T-helper 2 cell treated with Interferon-gamma antibody and Interleukin-4, amounts not matched to agents 100 ng/mL and 5 ng/mL, for 36 hours (primary cell): ENCODE measurements around the gene LINC01488. TPM values are rescaled to one million over a fixed set of nuclear protein-coding genes. Genes with fewer than 3 reads are reported as not detected.

Experiments
- intact Hi-C: fragments of 100-400 bp; cut with micrococcal nuclease; formaldehyde crosslinking; loops from one replicate; pipeline ENCODE4 v1.15.1; 2023
- total RNA-seq: library from RNA; stranded (reverse); gene quantifications from 2 replicates; pipeline ENCODE4 v1.2.3, GENCODE V29; 2022

The LINC01488 gene
- total RNA-seq, 1 donor from 2014 or later, result not detected

- intact Hi-C loops, result no loop called here
Measured at GRCh38 chr11:69463181-69463994, 18.1 kb upstream of the LINC01488 start.

- intact Hi-C loops, result no loop called here
Measured at GRCh38 chr11:69463995-69464960, 17.2 kb upstream of the LINC01488 start.

DNA sequence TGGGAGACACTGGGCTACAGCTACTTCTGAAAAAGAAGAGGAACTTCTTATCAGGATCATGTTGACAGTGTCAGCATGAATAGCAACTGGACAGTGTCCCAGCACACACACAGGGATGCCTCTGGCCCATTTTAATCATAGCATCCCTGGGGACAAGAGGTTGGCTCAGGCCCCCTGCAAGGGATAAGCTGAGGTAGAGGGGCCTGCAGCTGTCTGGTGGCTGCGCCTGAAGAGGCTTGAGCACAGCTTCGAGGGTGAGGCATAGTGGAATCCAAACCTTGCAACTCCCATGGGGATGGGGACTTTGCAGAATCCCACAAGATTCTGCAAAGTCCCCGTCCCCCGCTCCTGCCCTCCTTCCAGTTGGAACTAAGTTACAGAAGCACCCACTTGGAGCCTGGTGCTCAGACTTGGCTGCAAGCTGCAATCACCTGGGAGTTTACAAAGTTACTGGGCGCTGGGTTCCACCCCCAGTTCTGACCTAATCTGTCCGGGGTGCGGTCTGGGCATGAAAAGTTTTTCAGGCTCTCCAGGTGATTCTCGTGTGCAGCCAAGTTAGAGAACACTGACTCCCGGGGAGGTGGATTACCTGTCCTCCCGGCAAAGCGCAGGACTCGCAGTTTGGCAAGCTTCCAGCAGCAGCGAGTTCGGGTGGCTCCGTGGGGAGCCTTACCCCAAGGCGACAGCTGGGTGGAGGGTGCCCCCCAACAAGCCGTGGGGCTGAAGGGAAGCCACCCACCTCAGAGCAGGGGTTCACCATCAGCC lies 16.0 kb upstream of the LINC01488 start:
- intact Hi-C loops, result no loop called here

DNA sequence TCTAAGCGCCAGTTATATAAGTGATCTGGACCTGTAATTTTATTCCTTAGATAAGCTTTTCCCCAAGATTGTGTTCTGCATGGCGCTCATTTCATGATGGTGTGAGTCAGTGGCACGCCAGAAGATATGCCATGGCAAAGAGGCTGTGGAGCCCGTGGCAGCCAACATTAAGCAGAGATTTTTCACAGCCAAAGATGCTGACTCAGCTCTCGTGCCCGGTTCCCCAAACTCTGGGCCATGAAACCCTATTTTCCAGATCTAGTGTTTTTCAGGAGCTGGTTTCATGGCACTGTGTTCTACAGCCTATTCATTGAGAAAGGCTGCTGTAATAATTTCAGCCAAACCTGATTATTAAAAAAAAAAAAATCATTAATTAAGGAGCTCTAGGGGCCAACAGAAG lies 15.4 kb upstream of the LINC01488 start:
- intact Hi-C loops, result no loop called here

DNA sequence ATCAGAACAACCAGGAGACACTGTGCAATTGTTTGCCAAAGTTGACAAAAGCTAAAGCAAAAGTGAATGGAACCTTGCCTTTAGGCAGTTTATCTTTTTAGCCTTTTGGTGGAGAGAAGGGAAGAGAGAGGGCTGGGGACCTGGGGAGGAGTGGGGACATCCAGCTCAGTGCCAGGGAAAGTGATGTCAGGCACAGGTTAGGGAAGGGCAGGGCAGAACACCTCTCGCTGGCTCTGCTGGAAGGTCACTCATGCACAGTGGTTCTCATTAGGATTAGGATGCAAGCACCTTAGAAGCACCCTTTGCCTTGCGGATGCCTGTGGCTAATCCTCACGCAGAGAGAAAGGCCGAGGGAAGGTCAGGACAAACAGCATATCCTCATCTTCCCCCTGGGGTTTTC lies 14.3 kb upstream of the LINC01488 start:
- intact Hi-C loops, result no loop called here

DNA sequence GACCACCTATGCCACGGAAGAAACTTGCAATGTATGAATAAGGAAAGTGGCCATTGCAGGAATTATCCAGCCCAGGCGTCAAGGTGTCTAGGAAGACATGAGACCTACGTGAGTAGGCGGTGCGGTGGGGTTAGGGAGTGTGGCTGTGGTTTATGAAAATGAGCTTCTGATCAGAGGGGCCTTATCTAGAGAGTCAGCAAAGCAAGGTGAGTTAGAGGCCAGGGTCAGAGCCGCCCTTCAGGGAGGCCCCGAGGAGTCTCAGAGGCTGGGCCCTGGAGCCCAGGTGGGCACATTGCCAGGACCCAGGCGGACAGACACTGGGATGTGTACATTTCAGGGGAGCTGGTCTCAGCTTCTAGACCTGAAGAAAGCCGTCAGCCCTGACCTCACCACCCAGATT lies 13.8 kb upstream of the LINC01488 start:
- intact Hi-C loops, result no loop called here

- intact Hi-C loops, result no loop called here
Measured at GRCh38 chr11:69468221-69468620, 13.2 kb upstream of the LINC01488 start.

DNA sequence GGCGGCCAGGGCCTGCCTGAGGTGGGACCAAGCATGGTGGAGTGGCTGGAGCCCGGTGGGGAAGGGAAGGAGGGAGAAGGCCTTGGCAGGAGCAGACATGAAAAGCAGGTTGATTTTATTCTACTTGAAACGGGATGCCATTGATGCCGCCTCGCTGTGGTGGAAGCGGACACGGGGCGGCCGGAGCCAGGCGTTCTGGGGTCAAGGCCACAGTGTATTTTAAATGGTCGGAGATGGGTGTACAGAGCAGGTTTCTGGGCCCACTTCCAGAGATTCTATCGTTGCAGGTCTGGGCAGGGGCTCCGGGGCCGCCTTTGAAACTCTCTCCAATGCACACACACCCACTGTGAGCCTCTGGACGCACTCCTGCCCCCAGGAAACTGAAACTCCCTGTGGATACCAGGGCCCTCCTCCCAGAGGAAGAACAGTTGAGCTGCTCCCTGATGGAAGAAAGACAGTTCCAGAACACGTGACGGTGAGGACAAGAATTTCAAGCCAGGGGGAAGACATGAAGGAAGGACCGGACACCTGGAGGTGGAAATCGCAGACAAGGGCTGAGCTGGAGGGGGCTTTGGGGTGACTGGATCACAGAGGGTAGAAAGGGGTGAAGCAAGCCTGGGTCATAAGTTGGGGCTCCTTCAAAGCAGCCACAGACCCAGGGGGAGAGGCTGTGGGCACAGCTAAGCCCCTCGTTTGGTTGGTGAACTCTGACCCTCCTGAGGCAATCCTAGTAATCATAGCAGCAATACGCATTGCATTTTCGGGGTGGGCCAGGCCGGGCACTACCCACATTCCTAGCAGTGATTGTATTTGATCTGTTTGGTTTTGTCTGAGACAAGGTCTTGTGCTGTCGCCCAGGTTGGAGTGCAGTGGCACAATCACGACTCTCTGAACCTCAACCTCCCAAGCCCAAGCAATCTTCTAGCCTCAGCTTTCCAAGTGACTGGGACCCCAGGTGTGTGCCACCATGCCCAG lies 12.3 kb upstream of the LINC01488 start:
- intact Hi-C loops, result no loop called here

- intact Hi-C loops, result no loop called here
Measured at GRCh38 chr11:69470301-69470700, 11.2 kb upstream of the LINC01488 start.

DNA sequence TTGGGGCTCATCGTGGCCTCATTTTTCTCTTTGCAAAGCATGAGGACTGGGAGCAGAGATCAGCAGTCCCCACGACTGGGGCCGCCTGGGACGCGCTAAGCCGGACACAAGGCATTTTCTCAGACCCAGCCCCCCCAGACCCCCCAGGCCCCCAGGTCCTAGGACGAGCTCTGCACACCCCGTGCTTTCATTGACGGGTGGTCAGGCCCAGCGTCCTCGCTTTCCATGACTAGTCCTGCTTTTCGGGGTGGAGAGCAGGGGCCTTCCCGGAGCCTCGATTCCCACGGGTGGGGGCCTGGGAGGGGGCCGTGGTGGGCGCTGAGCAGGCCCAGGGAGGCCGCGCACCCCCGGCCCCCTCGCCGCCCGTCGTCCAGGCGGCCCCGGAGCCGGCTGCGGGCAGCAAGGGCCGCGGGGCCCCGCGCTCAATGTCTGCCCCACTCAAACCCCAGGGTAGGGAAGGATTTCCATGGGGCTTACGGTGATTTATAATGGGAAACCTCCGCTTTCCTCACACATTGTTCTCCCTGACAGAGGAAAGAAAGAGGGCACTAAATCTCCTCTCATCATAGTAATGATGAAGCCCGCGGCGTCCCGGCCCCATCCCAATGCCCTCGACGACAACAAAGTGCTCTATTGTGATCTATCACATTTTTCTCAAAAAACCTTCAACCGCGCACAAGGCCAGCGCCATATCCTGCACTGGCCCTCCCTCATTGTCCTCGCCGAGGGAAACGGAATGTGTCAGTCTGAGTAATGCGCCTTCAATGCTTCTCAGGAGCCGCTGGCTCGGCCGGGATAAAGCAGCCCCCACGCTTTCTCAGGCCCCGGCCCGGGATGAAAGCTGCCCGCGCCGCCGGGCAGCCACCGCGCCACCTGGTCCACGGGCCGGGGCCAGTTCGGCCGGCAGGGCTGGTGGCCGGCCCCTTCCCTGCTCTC lies 10.4 kb upstream of the LINC01488 start:
- intact Hi-C loops, result no loop called here

DNA sequence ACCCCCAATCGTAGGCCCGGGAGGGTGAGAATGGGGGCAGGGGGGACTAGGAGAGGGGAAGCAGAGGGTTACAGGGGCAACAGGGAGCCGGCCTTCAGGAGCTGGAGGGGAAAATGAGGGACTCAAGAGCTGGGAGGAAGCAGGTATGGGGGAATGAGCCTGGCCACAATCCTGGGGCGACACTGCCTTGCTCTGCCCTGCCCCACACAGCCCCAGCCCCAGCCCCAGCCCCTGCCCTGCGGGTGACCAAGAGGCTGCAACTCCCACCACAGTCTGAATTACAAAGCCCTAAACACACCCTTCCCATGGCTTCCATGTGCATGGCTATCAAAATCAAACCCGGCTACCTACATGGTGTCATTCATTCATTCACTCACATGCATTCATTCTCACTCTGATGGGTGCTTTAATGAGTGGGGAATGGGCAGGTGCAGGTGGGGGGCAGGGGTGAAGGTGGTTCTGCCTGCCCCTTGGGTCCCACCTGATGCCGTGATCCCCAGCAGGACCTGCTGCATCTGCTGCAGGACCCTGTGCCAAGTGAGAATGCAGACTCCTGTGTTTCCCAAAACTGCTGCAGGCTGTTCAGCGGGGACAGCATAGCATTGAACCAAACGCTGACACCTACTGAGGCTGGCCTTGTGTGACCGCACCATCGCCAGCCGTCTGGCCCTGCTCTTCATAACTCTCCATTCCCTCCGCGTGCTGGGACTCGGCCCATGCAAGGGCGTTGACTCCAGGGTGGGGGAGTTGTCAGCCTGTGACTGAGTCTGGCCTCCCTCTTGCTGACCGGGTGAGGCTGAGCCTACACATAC lies 9.5 kb upstream of the LINC01488 start:
- intact Hi-C loops, result no loop called here

DNA sequence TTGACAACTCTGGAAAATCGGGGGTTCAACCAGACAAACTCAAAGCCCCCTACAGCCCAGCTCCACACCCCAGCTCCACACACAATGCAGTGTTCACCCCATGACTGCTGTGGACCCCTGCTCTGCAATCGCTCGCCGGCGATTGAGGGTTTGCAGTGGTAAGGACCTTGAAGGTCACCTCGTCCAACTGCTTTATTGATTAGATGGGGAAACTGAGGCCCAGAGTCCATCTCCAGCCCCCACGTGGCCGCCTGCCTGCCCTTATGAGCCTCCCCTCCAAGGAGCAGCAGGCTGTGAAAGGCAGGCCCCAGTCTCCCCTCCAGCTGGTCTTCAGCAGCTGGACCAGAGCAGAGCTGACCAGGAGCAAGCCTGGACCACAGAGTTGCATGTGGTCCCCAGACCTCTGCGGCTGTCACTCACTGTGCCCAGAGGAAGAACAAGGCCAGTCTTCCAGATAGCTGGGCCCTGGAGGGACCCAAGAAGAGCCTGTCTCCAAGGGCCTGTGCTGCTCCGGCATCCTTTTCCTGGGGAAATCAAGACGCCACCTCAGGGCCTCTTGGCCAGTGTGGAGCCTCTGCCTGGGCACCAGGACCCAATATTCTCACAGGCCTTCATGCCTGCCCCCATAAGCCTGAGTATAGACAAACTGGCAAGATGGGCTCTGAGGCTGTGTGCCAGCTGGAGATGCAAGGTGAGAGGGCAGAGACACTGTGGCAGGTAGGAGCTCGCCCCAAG lies 8.8 kb upstream of the LINC01488 start:
- intact Hi-C loops, result no loop called here

DNA sequence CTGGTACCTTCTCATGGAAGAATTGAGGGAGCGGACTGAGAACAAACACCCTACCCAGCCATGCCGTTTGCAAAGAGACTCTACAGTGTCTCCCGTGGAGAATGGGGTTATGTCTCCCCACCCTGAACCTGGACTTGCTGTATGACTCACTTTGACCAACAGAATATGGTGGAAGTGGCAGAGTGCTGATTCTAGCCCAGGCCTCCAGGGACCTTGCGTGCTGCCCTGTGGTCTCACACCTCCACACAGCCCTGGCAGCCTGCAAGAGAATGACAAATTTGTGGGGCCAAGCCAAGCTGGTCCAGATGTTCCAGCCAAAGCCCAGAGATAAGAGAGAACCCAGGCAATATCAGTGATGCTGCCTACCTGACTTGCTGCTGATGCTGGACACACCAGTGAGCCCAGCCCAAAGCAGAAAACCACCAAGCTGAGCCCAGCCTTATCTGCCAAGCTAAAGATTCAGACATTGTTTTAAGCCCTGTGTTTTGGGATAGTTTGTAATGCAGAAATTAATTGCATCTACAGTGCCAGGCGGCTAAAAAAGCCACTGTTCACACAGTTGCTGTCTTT lies 8.1 kb upstream of the LINC01488 start:
- intact Hi-C loops, result no loop called here

GRCh38 chr11:69474736-69475135 lies 6.7 kb upstream of the LINC01488 start:
- intact Hi-C loops, result no loop called here

DNA sequence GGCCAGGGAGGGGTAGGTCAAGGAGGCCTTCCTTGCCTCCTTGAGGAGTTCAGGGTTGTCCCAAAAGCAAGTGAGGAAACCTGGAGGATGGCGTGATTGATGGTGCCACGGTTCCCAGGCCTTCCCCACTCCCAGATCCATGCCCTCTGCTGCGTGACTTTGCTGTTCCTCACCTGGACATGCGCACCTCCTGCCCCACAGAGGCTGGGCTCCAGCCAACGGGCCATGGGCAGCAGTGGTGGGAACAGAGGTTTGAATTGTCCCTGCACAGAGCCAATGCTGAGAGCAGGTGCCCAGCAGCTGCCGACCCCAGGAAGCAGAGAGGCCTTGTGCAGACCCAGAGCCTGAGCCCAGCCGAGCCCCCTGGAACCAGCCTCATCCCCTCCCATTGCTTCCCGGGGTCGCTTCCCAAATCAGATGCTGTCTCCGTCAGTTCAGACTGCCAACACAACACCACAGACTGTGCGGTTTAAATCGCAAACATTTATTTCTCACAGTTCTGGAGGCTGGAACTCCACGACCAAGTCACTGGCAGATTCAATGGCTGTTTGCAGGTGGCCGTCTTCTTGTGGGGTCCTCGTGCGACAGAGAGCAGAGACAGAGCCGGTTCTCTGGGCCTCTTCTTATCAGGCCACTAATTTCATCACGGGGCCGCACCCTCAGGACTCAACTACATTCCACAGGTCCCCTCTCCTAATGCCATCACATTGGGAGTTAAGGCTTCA lies 6.2 kb upstream of the LINC01488 start:
- intact Hi-C loops, result no loop called here

- intact Hi-C loops, result no loop called here
Measured at GRCh38 chr11:69475866-69476471, 5.5 kb upstream of the LINC01488 start.
